Stimulated activated CD4-positive, alpha-beta T cell treated with anti-CD3 and anti-CD28 coated beads, Interleukin-12 subunit alpha, Interleukin-12 subunit beta, amount 100 ng/mL, for 4 hours (primary cell): ENCODE measurements around the gene TARS2.

Source experiments
- DNase-seq: peaks from one replicate; pipeline ENCODE4 v3.0.0-alpha.2; 2020

Gene TARS2

DNA sequence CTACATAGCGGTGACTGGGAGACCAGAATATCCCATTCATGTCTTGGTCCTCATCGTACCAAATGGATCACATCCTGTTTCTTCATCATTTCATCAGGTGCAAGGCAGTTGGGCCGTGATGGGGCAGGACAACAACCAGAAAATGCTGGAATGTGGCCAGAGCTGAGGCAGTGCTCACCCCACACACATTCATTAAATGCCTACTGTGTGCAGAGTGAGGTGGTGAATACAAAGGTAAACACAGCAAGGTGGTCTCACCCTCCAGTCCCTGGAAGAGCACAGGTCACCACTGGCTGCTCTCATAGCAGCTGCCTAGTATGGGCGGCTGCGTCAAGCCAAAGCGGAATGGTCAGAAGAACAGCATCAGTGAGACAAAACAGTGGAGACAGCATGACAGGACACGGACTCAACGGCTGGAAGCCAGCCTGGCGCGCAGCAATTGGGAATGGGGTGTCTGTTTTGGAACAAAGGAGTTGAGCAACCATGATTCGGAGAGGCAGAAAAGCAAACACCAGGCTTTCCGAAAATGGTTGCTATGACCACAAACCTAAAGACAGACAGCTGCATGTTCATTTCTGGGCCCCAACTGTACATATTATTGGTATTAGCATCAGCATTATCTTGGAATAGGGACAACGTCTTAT lies 56.4 kb downstream of the TARS2 start:
- no peak for DNase-seq

DNA sequence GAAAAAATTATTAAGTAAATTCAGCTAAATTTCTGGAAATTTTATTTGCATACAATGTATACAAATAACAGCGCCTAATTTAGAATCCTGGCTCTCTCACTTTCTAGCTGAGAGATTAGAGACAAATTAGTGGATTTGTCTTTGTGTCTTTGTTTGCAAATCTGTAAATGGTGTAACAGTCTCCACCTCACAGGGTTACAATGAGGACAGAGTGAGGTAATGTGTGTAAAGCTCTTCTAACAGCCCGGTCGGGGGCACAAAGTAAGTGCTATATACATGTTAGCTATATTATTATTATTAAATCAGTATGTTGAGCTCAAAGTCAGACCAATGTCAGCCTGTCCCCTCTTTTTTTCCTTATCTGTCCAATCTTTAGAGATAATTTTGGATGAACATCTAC lies 57.0 kb downstream of the TARS2 start:
- DNase-seq, result no peak

DNA sequence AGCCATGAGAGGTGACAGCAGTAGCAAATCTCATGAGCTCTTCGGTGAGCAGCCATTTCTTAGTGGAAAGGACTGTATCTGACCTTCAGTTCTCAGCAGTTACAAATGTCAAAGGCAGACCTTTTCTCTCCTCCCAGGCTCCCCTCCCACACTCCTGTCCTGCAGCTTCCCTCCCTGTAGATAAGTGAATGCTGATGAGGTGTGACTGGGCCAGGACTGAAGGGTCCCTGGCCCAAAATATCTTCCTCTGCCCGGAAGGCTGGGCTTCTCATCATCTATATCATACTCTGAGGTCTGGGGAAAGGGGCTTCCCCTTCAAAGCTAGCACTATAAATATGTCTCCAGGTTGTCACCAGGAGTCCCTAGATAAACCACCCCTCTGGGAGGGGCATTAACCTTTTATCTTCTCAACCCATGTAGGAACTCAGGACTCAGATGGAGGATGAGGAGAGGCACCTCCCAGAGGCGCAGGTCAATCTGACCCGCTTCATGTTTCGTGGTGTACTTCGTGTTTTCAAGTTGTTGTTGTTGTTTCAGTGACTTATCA lies 58.3 kb downstream of the TARS2 start:
- DNase-seq, result no peak

DNA sequence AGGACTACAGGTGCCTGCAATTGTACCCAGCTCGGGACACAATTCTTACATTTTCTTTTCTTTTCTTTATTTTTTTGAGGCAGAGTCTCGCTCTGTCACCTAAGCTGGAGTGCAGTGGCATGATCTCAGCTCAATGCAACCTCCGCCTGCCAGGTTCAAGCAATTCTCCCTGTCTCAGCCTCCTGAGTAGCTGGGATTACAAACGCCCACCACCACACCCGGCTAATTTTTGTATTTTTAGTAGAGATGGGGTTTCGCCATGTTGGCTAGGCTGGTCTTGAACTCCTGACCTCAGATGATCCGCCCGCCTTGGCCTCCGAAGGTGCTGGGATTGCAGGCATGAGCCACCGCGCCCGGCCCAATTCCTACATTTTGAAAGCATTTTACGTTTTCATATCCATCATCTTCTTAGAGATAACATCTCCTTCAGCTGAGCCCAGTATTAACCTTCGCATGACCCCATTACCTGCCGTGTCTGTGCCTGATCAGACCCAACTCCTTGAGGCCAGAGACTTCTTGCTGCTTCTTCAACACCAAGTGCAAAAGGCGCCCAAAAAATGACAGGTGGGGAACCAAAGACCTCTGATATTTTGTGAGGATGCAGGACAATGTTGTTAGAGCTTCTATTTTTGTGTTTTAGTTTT lies 59.2 kb downstream of the TARS2 start:
- no peak for DNase-seq

DNA sequence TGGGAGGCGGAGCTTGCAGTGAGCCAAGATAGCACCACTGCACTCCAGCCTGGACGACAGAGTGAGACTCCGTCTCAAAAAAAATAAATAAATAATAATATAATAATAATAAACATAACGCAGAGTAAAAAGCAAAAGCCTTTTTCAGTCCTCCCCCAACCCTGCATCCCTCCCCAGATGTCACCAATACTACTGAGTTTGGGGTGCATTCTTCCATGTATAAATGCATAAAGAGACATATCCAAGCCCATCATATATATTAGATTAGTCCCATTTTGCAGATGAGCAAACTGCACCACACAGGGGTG lies 61.1 kb downstream of the TARS2 start:
- no peak for DNase-seq

DNA sequence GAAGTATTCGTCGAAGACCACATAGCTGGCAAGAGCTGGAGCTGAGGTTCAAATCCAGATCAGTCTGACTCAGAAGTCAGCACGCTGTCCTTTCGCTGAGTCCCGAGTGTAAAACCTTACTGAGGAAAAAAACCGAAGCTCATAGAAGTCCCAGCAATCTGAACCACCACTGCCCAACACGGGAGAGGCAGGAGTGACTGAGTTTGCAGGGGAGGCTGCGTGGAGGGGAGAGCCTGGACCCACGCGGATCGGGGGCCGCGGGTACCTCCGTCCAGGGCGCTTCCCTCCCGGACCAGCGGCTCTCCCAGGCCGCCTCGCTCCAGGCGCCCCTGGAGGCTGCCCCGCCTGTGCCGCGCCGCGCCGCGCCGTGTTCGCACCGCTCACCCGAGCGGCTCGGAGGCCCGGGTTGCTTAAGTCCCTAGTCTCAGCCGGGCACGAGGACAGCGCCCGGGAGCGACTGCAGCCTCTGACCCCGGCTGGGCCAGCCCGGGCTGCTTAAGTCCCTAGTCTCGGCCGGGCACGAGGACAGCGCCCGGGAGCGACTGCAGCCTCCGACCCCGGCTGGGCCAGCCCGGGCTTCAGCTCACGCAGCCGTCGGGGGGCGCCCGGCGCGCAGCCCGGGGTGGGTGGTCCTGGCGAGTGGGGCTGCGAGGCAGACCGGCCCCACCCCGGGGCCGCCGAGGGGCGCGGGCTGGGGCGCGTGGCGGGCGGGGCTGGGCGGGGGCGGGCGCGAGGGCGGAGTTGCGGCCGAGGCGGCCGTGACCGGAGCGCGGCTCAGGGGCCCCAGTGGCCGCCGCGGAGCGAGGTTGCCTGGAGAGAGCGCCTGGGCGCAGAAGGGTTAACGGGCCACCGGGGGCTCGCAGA lies 61.6 kb downstream of the TARS2 start, which contains the start of gene ADAMTSL4:
TSS of gene ADAMTSL4 (plus strand) at position 777 of the 864 bp plus-strand sequence. CDS start 2,881 bp downstream, outside the sequence.
- no peak for DNase-seq

DNA sequence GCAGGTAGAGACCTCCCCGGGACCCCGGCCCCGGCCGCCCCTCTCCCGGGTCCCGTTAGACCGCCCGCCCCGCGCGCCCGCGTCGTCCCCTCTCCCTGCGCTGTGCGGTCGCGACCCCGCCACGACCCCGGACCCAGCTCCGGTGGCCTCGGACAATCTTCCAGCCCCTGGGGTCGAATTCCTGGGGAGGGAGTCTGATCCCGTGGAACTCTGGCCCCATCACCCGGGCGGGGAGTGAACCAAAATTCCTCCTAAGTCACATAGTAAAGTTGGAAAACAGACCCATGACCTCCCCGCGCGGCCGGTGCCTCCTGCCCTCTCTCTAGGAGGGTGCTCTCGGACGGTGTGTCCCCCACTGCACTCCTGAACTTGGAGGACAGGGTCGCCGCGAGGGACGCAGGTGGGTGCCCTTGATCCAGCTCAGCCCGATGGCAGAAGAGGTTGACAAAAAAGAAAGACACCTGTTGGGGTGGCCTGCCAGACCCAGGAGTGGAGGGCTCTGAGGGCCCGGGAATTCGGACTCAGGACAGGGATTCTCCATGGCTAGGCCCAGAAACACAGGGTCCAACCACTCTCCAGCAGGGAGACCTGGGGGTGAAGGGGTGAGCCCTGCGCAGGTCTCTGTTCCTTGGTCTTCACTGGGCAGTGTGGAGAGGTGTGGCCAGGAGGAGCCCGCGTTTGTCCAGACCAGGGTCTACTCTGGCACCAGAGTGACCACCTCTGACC lies 62.4 kb downstream of the TARS2 start:
- no peak for DNase-seq

DNA sequence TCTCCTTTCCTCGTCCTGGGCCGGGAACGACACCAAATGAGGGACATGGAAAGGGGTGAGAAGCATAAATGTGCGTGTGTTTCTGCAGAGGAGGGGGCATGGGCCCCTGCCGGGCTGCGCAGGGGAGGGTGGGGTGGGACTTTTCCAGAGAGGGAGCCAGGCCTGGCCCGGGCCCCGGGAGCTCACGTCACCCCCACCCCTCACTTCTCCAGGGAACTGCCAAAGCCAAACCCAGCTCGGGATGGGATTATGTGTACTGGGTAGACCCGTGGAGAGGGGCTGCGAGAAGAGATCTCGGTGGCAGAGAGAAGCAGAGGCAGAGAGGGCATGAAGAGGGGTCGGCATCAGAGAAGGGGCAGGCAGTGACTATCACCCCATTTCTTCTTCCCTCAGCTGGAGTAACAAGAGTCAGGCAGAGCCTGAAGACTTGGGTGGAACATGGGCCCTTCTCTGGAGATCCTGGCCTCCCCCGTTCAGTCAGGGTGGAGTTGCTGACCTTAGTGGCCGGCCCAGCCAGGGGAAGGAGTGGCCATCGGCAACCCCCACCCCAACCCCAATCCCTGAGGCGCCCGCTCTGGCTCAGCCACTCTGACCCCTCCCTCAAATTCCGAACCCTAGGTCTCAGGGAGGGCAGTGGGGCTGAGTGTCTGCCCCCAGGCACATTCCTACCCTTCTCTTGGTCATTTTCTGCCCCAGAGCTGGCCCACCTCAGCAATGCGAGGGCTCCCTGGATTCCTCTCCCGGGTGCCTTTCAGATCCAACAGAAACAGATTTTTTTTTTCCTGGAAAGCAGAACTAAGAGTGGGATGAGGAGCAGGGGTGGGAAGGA lies 63.2 kb downstream of the TARS2 start:
- no peak for DNase-seq

DNA sequence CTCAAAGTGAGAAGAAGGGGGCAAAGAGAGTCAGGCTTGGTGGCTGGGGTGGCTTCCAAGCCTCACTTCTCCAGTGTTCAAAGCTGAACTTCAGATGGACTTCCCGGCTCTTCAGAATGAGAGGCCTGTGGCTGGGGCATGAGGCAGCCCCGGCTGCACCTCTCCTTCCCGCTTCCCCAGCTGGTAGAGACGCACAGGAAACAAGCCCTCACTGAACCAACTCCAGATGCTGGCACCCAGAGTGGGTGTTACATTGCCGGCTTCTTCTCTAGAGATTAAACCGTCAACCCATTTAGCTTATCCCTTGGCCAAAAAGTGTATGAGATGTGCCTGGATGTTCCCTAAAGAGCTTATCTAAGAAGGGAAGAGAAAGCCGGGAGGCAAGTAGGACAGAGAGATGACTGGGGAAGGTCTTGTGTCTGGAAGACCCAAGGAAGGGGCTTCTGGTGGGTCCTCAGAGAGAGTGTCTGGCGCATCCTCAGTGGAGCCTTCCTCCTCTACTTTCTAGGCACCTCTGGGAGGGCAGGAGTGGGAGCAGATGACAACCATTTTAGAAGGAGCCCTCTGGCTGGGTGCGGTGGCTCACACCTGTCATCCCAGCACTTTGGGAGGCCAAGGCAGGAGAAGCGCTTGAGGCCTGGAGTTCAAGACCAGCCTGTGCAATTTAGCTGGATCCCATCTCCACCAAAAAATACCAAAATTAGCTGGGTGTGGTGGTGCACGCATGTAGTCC lies 64.0 kb downstream of the TARS2 start:
- DNase-seq, result no peak

DNA sequence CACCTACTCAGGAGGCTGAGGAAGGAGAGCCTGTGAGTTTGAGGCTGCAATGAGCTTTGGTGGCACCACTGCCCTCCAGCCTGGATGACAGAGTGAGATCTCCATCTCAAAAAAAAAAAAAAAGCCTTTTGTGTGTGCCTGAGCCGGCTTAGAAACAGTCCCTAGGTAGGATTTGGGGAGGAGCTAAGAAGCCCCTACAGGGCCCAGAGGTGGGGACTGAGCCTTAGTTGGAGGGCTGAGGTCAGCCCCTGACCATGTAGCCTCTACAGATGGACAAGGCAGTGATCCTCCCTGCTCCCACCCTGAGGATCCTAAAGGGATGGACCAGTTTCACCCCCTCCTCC lies 64.5 kb downstream of the TARS2 start:
- no peak for DNase-seq

DNA sequence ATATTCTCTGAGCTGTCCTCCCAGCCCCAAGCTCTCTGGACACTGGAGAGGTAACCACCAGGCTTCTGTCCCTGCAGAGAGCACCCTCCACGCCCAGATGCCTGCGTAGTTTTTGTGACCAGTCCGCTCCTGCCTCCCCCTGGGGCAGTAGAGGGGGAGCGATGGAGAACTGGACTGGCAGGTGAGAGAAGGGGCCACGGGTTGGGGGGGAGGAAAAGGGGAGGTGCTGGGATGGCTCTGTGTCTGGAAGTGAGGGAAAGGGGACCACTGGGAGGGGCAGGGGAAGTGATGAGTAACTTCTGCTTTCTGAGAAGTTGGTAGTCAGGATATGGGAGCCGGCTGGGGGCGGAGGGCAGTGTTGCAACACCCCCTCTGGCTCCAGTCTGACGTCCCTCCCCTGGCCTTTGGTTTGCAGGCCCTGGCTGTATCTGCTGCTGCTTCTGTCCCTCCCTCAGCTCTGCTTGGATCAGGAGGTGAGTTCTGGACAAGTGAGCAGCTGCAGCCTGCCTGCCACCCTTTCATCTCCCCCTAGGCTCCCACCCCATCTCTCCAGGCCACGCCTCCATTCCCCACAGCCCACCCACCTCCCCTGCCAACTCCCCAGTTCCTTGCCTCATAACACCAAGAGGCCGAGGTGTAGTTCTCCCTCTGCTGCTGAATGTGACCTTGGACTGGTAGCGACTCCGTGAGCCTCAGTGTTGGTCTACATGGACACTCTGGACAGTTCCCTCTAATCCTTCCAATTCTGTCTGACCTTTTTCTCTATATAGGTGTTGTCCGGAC lies 65.1 kb downstream of the TARS2 start:
- no peak for DNase-seq

DNA sequence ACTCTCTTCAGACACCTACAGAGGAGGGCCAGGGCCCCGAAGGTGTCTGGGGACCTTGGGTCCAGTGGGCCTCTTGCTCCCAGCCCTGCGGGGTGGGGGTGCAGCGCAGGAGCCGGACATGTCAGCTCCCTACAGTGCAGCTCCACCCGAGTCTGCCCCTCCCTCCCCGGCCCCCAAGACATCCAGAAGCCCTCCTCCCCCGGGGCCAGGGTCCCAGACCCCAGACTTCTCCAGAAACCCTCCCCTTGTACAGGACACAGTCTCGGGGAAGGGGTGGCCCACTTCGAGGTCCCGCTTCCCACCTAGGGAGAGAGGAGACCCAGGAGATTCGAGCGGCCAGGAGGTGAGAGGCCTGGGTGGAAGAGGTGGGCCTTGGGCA lies 65.7 kb downstream of the TARS2 start:
- no peak for DNase-seq

DNA sequence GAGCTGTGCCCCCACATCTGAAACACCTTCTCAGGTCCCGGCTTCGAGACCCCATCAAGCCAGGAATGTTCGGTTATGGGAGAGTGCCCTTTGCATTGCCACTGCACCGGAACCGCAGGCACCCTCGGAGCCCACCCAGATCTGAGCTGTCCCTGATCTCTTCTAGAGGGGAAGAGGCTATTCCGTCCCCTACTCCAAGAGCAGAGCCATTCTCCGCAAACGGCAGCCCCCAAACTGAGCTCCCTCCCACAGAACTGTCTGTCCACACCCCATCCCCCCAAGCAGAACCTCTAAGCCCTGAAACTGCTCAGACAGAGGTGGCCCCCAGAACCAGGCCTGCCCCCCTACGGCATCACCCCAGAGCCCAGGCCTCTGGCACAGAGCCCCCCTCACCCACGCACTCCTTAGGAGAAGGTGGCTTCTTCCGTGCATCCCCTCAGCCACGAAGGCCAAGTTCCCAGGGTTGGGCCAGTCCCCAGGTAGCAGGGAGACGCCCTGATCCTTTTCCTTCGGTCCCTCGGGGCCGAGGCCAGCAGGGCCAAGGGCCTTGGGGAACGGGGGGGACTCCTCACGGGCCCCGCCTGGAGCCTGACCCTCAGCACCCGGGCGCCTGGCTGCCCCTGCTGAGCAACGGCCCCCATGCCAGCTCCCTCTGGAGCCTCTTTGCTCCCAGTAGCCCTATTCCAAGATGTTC lies 66.3 kb downstream of the TARS2 start:
- DNase-seq, result no peak

DNA sequence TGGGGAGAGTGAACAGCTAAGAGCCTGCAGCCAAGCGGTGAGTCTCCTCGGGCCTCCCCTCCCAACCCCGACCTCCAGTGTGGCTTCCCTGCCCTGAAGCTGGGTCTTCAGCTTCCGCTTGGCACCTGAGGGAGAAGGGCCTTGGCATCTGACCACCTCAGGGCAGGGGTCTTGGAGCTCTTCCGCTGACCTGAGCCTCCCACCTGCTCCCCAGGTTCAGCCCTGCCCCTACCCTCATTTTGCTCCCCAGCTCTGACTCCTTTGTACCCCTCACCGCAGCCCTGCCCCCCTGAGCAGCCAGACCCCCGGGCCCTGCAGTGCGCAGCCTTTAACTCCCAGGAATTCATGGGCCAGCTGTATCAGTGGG lies 66.8 kb downstream of the TARS2 start:
- no peak for DNase-seq

DNA sequence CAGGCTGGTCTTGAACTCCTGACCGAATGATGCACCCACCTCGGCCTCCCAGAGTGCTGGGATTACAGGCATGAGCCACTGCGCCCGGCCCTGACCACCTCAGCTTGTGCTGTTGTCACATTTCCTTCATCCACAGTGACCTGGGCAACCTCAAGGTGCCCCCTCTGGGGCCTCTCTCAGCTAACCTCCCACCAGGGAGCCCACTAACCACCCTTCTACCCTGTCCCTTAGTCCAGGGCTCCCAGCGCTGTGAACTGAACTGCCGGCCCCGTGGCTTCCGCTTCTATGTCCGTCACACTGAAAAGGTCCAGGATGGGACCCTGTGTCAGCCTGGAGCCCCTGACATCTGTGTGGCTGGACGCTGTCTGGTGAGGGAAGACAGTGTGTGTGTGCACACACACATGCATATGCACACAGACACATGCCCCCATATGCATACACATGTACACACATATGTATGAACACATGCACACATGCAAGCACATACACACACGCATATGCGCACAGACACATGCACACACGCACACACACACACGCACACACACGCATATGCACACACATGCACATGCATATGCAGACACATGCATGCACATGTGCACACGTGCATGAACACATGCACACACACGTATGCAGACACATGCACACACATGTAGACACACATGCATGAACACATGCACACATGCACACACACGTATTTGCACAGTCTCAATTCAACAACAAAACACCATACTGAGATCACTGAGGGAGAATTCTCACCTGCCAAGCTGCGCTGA lies 68.2 kb downstream of the TARS2 start:
- no peak for DNase-seq

DNA sequence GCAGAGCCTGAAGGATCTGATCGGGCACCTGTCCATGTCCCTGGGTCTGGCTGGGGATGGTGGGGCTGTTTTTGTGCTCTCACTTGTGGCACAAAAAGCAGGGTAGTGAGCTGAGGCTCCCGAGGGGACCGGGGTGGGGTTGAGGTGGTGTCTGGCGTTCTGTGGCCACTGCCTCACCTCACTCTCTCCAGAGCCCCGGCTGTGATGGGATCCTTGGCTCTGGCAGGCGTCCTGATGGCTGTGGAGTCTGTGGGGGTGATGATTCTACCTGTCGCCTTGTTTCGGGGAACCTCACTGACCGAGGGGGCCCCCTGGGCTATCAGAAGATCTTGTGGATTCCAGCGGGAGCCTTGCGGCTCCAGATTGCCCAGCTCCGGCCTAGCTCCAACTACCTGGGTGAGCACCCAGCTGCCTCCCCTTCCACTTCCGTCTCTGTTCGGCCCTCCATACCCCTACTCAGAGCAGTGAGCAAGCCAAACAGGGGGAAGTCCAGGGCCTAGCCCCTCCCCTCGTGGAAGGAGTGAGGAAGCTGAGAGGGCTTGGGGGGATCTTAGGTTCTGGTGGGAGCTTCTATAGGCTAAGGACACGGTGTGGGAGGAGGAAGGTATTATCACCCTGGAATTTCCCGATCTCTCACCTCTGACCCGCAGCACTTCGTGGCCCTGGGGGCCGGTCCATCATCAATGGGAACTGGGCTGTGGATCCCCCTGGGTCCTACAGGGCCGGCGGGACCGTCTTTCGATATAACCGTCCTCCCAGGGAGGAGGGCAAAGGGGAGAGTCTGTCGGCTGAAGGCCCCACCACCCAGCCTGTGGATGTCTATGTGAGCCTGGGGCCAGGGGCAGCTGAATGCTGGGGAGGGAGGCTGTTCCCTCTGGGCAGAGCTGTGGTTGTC lies 69.0 kb downstream of the TARS2 start:
- no peak for DNase-seq

DNA sequence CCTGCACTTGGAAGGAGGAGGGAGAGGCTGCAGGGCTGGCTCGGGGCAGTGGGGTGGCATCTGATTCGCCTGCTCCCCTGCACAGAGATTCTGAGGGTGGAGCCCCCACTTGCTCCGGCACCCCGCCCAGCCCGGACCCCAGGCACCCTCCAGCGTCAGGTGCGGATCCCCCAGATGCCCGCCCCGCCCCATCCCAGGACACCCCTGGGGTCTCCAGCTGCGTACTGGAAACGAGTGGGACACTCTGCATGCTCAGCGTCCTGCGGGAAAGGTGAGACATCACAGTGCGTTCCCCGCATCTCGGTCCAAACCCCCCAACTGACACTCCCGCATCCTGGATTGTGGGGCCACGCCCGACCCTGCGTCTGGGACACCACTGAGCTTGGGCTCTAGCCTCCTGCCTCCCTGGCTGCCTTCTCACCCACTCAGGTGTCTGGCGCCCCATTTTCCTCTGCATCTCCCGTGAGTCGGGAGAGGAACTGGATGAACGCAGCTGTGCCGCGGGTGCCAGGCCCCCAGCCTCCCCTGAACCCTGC lies 69.9 kb downstream of the TARS2 start:
- no peak for DNase-seq
